T-helper 1 cell treated with Interleukin-12 subunit alpha and Interleukin-12 subunit beta and Interleukin-4 antibody, amounts not matched to agents 30 ng/mL and 1 ng/mL, for 36 hours (primary cell): ENCODE measurements around the gene NMD3. TPM values are rescaled to one million over a fixed set of nuclear protein-coding genes. Genes with fewer than 3 reads are reported as not detected.

Experiments
- intact Hi-C: fragments of 100-400 bp; cut with micrococcal nuclease; formaldehyde crosslinking; loops from one replicate; pipeline ENCODE4 v1.15.1; 2024
- total RNA-seq: library from RNA; stranded (reverse); gene quantifications from 2 replicates; pipeline ENCODE4 v1.2.3, GENCODE V29; 2022

NMD3 gene
- total RNA-seq, 1 donor from 2014 or later, result 52.6 TPM

DNA sequence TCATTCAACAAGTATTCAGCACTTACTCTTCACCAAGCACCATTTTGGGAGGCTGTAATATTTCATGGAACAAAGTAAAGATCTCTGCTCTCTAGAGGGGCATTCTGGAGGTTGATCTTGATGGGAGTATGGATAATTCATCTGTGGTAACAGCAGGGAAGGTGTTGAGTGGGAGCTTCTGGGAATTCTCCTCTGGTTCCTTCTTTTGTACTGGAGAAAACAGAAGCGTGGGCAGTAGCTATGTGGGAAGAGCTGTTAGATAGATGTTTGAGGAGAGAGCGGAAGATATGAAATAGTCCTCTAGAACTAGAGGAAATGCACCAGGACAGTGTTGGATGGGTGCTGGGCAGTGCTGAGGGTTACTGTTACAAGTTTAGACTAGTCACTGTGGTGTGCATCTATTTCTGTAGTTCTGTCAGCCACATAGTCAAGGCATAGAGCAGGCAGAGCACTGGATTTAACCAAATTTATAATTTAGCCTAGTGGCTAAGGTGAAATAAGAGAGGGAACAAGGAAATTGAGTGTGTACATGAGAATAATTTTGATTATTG lies 9.6 kb downstream of the NMD3 start:
- intact Hi-C loops, result no loop called here

DNA sequence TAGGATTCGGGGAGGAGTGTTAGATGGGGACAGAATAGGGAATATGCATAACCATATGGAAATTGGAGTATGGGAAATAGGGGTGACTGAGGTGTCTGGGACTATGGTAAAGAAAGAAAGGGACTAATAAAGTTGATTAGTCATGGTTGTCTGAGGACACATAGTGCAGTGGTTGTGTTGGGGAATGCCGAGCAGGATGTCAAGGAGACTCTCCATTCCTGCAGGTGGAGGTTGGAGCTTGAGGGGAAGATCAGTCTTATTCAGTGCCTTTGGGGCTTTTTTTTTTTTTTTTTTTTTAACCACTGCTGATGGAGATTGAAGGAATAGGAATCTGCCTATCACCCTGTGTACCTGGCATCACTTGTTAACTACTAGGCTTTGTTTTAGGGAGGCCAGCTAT lies 10.8 kb downstream of the NMD3 start:
- intact Hi-C loops, result no loop called here

DNA sequence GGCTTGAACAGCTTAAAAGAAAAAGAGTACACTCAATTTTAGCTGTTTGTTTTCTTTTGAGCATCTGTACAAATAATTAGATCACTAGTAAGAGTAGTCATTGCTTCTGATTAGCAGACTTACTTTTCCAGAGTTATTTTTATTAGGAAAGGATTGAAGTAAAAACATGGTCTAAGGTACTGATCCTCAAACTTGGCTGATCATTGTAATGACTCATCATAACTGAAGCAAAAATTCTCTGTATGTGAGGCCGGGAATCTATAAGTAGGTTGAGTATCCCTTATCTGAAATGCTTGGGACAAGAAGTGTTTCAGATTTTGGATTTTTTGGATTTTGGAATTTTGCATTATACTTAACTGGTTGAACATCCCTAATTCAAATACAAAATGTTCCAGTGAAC lies 12.4 kb downstream of the NMD3 start:
- intact Hi-C loops, result no loop called here

DNA sequence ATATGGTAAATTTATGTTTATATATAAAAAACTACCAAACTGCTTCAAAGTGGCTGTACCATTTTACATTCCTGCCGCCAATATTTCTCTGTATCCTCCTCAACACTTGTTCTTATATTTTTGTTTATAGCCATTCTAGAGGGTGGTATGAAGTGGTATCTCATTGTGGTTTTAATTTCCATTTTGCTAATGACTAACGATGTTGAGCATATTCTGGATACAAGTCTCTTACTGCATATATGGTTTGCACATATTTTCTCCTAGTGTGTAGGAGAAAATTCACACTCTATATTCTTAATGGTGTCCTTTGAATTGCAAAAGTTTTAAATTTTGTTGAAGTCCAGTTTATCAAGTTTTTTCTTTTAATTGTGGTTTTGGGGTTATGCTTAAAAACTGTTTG lies 15.1 kb downstream of the NMD3 start:
- intact Hi-C loops, result loop anchor here (1.0 to 2.0 kb wide), 2 partner anchors 8 to 13 kb away; no protein-coding TSS in a partner anchor

DNA sequence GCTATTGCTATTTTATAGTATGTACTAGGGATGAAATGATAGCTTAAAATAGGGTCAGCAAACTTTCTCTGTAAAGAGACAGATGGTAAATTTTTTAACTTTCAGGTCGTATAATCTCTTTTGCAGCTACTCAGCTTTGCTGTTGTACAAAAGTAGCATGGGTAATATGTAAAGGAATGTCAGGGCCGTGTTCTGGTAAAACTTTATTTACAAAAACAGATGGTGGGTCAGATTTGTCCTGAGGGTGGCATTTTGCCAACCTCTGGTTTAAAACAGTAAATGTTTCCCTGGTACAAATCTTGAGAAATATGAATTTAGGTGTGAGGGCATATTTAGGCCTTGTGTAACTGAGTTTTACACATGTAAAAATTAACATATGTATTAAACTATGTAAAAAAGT lies 18.6 kb downstream of the NMD3 start:
- intact Hi-C loops, result no loop called here

DNA sequence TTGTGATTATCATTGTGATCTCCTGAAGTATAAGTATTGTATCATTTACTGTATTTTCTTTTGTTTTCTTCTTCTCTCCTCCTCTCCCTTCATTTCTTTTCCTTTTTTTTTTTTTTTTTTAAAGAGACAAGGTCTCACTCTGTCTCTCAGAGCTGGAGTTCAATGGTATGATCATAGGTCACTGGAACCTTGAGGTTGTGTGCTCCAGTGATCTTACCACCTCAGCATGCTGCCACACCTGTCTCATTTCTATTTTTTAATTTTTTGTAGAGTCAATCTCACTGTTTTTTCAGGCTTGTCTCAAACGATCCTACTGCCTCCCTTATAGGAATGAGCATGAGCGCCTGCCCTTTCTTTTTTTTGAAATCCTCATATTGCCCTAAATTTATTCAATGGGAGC lies 23.4 kb downstream of the NMD3 start:
- intact Hi-C loops, result no loop called here

DNA sequence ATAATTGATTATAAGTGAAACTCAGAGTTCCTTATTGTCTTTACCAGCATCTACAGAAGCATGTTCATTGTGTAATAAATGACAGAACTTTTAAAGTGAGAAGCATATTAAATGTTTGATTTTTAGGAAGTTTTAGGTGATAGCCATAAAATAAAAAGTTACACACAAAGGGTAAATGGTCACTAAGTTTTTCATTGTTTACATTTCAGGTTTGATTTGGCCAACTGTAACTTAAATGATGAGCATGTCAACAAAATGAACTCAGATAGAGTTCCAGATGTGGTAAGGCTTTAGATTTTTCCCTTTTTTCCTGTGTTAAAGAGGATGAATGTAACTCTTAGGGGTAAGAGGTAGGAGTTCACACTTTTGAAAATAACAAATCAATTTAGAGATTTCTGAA lies 25.9 kb downstream of the NMD3 start:
- intact Hi-C loops, result no loop called here

DNA sequence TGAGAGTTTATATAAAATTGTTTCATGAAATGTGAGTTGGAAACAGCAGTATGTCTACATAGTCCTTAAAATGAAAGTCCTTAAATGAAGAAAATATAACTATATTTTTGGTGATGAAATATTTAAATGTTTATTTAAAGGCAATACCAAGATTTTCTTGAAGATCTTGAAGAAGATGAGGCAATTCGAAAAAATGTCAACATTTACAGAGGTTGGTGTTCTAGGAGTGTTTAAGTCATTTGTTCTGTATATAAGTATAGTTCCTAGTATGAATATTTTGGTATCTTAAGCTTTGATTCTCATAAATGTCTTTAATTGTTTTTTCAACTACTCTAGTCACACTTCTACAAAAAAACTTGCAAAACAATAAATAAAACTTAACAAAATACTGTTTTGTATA lies 29.0 kb downstream of the NMD3 start:
- intact Hi-C loops, result no loop called here

DNA sequence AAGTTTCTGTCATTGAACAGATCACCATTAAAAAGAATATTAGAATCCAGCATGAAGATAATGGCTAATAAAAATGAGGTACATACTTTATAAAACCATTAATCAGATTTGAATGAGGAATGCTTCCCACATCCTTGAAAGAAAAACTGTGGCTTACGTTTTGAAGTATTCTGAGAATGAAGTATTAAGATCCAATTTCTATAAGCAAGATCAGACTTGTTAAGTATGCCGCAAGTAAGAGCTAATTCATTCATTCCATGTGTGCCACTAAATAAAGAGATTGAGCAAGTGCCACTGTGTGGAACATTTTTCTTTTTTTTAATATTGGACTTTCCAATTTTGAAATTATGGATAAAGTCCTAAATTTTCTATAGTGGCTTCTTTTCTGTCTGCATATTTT lies 30.6 kb downstream of the NMD3 start:
- intact Hi-C loops, result loop anchor here (2.0 kb wide), 1 partner anchor 29 kb away; no protein-coding TSS in a partner anchor

DNA sequence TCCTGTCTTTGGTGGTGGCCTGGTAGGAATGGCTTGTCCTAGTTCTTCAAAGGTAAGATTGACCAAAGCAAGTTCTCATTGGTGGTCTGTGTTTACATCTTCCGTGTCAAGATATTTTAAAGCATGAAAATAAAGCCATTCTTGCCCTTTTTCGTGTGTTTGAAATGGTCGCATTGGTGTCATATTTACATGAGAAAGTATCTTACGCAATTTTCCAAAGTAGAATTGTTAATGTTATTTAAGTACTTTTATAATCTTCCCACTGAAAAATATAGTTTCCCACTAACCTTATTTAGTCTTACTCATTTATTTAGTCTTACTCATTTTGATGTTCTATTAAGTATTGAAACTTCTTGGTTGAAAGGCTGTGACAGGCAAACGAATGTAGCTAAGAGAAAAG lies 31.0 kb downstream of the NMD3 start:
- intact Hi-C loops, result loop anchor here (2.0 kb wide), 1 partner anchor 29 kb away; no protein-coding TSS in a partner anchor

DNA sequence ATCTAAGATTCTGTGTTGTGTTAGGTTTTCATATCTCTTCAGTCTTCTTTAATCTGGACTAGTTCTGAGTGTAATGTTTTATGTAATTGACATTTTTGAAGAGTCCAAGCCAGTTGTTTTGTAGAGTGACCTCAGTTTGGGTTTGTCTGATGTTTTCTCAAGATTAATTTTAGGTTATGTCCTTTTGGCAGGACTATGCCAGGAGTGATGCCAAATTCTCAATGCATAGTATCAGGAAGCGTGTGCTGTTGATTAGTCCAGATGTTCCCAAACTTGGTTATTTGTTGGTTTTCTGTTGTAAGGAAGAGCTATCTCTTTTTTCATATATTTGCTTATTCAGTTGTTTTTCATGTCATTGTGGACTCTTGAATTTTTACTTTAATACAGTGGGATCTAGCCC lies 32.6 kb downstream of the NMD3 start:
- intact Hi-C loops, result loop anchor here (2.0 kb wide), 1 partner anchor 31 kb away; no protein-coding TSS in a partner anchor

DNA sequence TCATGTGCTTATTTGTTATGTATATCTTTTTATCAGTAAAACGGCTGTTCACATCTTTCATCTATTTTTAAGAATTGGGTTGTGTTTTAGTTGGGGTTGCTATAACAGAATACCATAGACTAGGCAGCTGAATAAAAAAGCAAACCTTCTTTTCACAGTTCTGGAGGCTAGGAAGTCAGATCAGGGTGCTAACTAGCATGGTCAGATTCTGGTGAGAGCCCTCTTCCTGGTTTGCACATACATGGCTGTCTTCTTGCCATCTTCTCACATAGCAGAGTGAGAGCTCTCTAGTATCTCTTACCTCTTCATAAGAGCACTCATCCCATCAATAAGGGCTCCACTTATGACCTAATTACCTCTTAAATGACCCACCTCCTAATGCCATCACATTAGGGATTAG lies 33.8 kb downstream of the NMD3 start:
- intact Hi-C loops, result no loop called here

DNA sequence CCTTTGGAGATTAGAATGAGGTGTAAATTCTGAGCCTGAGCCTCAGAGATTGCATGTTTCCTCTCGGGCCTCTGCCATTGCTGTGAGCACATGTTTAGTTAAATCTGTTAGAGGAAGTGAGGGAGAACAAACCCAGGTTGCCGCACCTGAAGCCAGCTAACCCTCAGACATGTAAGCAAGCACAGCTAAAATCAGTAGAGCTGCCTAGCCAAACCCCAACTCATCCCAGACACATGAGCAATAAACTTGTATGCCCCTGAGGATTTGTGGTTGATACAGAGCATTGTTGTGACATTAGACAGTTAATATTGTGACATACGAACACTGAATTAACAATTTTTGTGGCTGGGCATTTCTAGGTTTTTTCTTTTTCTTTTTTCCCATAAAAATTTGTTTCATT lies 41.9 kb downstream of the NMD3 start:
- intact Hi-C loops, result no loop called here

DNA sequence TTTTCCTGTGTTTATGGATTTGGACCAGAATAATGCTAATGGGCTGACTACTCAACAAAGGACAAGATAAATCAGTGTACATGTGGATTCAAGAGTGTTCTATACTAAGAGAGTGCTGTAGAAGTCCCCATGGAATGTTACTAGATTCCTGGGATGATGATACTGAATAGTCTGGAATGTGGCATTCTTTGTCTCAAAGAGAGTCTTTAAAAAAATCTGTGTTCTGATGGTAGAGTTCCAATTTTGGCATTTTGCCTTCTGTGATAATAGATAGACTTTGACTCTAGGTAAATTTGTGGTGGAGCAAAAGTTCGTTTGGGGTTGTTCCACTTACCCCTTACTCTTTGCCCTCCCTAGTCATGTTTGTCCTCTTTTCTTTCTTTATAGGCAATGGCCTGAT lies 43.7 kb downstream of the NMD3 start:
- intact Hi-C loops, result no loop called here

DNA sequence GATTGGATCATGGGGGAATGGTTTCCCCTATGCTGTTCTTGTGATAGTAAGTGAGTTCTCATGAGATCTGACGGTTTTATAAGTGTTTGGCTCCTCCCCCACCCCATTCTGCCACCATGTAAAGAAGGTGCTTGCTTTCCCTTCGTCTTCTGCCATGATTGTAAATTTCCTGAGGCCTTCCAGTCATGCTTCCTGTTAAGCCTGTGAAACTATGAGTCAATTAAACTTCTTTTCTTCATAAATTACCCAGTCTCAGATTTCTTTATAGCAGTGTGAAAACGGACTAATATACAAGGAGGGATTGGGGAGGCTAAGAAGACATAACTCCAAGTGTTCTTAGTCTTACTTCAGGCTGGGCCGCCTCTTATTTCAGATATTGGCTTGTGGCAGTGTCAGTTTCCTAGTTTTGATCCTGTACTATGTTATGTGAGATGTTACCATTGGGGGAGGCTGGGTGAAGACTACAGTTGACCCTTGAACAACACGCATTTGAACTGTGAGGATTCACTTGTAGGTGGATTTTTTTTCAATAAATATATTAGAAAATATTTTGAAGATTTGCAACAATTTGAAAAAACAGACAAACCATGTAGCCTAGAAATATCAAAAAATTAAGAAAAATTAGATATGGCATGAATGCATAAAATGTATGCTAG lies 44.9 kb downstream of the NMD3 start:
- intact Hi-C loops, result no loop called here

DNA sequence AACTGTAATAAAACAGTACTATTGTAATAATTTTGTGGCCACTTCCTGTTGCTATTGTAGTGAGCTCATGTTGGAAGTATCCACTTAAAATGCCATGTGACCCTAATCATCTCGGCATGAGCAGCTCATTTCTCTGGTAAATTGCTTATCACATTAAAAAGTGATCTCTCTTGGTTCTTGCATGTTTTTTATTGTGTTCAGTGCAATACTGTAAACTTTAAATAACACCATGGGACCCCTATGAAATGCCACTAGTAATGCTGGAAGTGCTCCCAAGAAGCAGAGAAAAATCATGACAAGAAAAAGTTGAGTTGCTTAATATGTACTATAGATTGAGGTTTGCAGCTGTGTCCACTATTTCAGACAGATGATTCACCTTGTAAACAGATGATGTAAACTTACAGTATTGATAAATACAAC lies 45.6 kb downstream of the NMD3 start:
- intact Hi-C loops, result no loop called here

DNA sequence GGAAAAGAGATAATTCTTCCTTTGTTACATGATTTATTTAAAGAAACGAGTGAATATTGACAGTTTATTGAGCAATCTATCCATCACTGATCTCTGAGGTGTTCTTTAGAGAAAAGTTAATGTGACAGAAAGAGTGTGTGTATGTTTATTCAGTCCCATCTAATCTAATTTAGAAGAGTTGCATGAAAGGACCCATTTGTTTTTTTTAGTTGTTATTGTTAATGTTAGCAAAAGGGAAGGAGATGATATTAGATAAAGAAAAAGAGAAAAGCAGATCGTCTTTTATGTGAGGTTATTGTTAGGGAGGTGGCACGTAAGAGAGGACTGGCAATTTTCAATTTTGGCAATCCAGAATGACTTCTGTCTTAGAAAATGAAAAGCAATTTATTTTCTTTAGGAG lies 46.5 kb downstream of the NMD3 start:
- intact Hi-C loops, result no loop called here

DNA sequence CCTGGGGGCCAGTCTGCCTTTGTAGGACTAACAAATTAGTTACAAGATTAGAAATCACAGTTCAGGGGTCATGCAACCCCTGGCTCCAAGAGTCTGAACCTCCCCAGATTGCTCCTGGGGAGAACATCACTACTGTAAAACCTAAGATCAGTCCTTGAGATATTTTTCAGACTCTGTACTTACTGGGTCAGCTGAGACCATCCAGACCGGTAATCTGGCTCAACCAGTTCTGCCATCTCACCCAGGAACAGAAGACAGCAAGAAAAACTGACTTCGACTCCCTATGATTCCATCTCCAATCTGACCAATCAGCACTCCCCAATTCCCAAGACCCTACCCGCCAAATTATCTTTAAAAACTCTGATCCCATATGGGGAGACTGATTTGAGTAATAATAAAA lies 47.5 kb downstream of the NMD3 start:
- intact Hi-C loops, result no loop called here

DNA sequence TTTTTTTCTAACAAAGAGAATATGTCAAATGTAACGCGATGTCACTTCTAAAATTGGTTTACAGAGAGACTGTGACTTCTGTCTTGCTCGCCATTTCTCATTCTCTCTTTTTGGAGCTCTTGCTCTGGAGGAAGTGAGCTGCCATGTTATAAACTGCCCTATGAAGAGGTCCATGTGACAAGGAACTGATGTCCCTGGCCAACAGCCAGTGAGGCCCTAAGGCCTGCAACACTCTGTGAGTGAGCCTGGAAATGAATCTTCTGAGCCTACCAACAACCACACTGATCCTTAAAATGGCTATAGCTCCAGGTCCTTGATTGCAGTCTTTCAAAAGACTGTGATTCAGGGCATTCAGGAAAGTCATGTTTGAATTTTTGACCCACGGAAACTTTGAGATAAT lies 49.9 kb downstream of the NMD3 start:
- intact Hi-C loops, result loop anchor here (5.0 kb wide), 3 partner anchors 329 to 584 kb away; no protein-coding TSS in a partner anchor

DNA sequence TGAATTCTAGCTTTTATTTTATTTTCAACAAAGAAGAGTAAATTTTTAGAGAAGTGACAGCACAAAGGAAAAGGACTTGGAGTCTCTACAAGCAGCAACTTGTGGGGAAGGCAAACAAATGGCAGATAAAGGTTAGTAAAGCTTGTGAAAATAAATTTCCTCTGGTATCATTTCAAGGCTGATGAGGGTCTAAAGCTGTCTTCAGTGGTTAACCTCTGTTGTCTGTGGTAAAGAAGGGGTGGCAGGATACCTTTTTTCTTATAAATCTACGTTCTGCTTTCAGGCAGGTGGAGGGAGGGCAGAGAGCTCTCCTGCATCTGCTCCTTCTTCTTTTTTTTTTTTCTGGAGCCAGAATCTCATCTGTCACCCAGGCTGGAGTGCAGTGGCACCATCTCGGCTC lies 50.5 kb downstream of the NMD3 start:
- intact Hi-C loops, result loop anchor here (5.0 kb wide), 3 partner anchors 329 to 584 kb away; no protein-coding TSS in a partner anchor

DNA sequence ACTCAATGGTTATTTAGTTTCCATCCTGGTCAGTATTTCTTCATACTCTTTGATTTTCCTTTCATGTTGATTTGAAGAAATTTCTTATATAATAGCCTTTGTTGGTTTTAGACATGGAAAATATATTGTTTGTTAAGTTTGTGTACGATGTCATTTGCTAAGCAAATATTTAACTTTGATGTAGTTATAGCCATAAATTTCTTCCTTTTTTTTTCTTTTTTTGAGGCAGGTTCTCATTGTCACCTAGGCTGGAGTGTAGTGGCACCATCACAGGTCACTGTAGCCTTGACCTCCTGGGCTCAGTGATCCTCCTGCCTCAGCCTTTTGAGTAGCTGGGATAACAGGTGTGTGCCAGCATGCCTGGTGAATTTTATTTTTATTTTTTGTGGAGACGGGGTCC lies 51.4 kb downstream of the NMD3 start:
- intact Hi-C loops, result loop anchor here (5.0 kb wide), 3 partner anchors 330 to 585 kb away; no protein-coding TSS in a partner anchor

DNA sequence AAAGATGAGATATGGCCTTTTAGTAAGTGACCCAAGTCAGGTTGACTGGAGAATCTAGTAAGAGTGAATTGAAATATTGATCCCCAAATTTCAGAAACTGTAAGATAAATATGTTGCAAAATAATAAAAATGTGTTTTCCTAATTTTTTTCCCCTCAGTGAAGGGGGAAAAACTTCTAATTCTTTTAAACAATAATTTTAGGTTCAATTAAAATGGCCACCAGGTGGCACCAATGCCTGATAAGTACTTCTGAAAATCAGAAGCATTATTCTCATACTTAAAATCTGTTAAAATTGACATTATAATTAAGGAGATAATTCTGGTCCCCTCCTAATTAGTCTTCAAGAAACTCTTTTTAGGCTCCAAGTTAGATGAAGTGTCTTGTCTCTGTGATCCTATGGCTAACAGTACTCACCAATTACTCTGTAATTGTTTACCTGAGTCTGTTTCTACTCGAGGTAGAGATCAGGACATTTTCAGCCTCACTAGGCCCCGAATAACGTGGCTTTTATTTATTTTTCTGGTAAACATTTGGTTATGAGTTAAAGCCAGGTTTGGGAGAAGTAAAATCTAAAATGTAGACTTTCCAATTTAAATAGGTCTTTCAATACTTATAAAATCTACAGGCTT lies 52.6 kb downstream of the NMD3 start:
- intact Hi-C loops, result loop anchor here (1.0 to 5.0 kb wide), 7 partner anchors 136 to 586 kb away; no protein-coding TSS in a partner anchor
